Measurements from ENCODE around the gene BICC1. TPM values are rescaled to one million over a fixed set of nuclear protein-coding genes. Genes with fewer than 3 reads are reported as not detected.
"Not testable (repeated sequence)": the region's sequence is repeated elsewhere in the genome, so short reads cannot be mapped to it uniquely, and the experiment has no call there.

Gene BICC1
- total RNA-seq, 4 donors from 2014 or later = 28.8 to 39.0 (median 30.5) TPM

- TF ChIP-seq, protein P1, sequence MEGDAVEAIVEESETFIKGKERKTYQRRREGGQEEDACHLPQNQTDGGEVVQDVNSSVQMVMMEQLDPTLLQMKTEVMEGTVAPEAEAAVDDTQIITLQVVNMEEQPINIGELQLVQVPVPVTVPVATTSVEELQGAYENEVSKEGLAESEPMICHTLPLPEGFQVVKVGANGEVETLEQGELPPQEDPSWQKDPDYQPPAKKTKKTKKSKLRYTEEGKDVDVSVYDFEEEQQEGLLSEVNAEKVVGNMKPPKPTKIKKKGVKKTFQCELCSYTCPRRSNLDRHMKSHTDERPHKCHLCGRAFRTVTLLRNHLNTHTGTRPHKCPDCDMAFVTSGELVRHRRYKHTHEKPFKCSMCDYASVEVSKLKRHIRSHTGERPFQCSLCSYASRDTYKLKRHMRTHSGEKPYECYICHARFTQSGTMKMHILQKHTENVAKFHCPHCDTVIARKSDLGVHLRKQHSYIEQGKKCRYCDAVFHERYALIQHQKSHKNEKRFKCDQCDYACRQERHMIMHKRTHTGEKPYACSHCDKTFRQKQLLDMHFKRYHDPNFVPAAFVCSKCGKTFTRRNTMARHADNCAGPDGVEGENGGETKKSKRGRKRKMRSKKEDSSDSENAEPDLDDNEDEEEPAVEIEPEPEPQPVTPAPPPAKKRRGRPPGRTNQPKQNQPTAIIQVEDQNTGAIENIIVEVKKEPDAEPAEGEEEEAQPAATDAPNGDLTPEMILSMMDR (IDR thresholded peaks at IDR 0.05) = no peak
- TF ChIP-seq EP300 (IDR thresholded peaks at IDR 0.05) (no peak), POLR2A (IDR thresholded peaks at IDR 0.05) (no peak)
- H3K9me3 ChIP-seq = peaks cover 0 to 3% (median 0%) of the 10 kb centered on the region in 4 donors
- H3K27ac ChIP-seq = no peak overlapping the region
- no peak for DNase-seq (ENCODE audit: low spot score in 2 of 2)
- H3K4me1 ChIP-seq = peaks cover 0 to 17% (median 2%) of the 10 kb centered on the region in 4 donors
- no peak overlapping the region for H3K4me3 ChIP-seq
- no peaks in the 10 kb centered on the region for H3K27me3 ChIP-seq
- 67 to 73% methylated on average over 2 of the region's 2 CpGs for WGBS, 2 donors
- H3K36me3 ChIP-seq = no peaks in the 10 kb centered on the region
Observed at GRCh38 chr10:58854811-58855210, 342.1 kb downstream of the BICC1 start.

GRCh38 chr10:58856508-58857240, 344.0 kb downstream of the BICC1 start:
- 52 to 59% methylated on average over 9 of the region's 9 CpGs for WGBS, 2 donors
- no peak overlapping the region for H3K4me3 ChIP-seq
- H3K4me1 ChIP-seq = peaks cover 0 to 17% (median 2%) of the 10 kb centered on the region in 4 donors
- H3K9me3 ChIP-seq = peaks cover 0 to 3% (median 0%) of the 10 kb centered on the region in 4 donors
- DNase-seq (ENCODE audit: low spot score in 2 of 2) = peak in 1 of 2 donors; percentile 19
- no peaks in the 10 kb centered on the region for H3K36me3 ChIP-seq
- H3K27ac ChIP-seq = peak overlapping the region in 2 of 4 donors; percentile 46 to 65
- no peaks in the 10 kb centered on the region for H3K27me3 ChIP-seq
- TF ChIP-seq EP300 (IDR thresholded peaks at IDR 0.05) (peak in 1 of 2 donors; percentile 81), POLR2A (IDR thresholded peaks at IDR 0.05) (no peak)

- Histone ChIP-seq H3K27ac (peak overlapping the region in 2 of 4 donors; percentile 46 to 65), H3K27me3 (no peaks in the 10 kb centered on the region), H3K36me3 (no peaks in the 10 kb centered on the region), H3K4me1 (peaks cover 0 to 17% (median 2%) of the 10 kb centered on the region in 4 donors), H3K9me3 (peaks cover 0 to 3% (median 0%) of the 10 kb centered on the region in 4 donors), H3K4me3 (no peak overlapping the region)
- 71 to 76% methylated on average over 3 of the region's 3 CpGs for WGBS, 2 donors
- no peak for TF ChIP-seq EP300 (IDR thresholded peaks at IDR 0.05)
- no peak for DNase-seq (ENCODE audit: low spot score in 2 of 2)
Observed at GRCh38 chr10:58857251-58857805, 344.7 kb downstream of the BICC1 start.

GRCh38 chr10:58858123-58858522, 345.5 kb downstream of the BICC1 start:
- not testable (repeated sequence) for H3K27ac ChIP-seq; H3K9me3 ChIP-seq; H3K36me3 ChIP-seq; H3K4me3 ChIP-seq; DNase-seq (ENCODE audit: low spot score in 2 of 2); H3K27me3 ChIP-seq
- WGBS, 2 donors = 96 to 97% methylated on average over 1 of the region's 1 CpG
- H3K4me1 ChIP-seq = peaks cover 0 to 17% (median 2%) of the 10 kb centered on the region in 4 donors

GRCh38 chr10:58859526-58859925, 346.9 kb downstream of the BICC1 start:
- Histone ChIP-seq H3K4me1 (peaks cover 0 to 17% (median 2%) of the 10 kb centered on the region in 4 donors), H3K4me3 (no peak overlapping the region), H3K36me3 (no peaks in the 10 kb centered on the region), H3K9me3 (peaks cover 0 to 3% (median 0%) of the 10 kb centered on the region in 4 donors), H3K27ac (no peak overlapping the region), H3K27me3 (no peaks in the 10 kb centered on the region)
- no peak for DNase-seq (ENCODE audit: low spot score in 2 of 2)
- TF ChIP-seq, protein P1 (IDR thresholded peaks at IDR 0.05) = no peak
- no peak for TF ChIP-seq EP300 (IDR thresholded peaks at IDR 0.05)
- no peak for TF ChIP-seq POLR2A (IDR thresholded peaks at IDR 0.05)
- 73 to 89% methylated on average over 2 of the region's 2 CpGs for WGBS, 2 donors

- H3K4me3 ChIP-seq = no peak overlapping the region
- no peaks in the 10 kb centered on the region for H3K36me3 ChIP-seq
- peaks cover 0 to 3% (median 0%) of the 10 kb centered on the region in 4 donors for H3K9me3 ChIP-seq
- TF ChIP-seq EP300 (IDR thresholded peaks at IDR 0.05) = no peak
- no peaks in the 10 kb centered on the region for H3K27me3 ChIP-seq
- DNase-seq (ENCODE audit: low spot score in 2 of 2) = no peak
- no peak overlapping the region for H3K27ac ChIP-seq
- no peaks in the 10 kb centered on the region for H3K4me1 ChIP-seq
Observed at GRCh38 chr10:58867683-58868082, 355.0 kb downstream of the BICC1 start.

- TF ChIP-seq, protein P1 (IDR thresholded peaks at IDR 0.05) = no peak
- TF ChIP-seq POLR2A (IDR thresholded peaks at IDR 0.05) (no peak), EP300 (IDR thresholded peaks at IDR 0.05) (no peak)
- 73 to 78% methylated on average over 8 of the region's 8 CpGs for WGBS, 2 donors
Observed at GRCh38 chr10:58868736-58869435, 356.2 kb downstream of the BICC1 start.

More at GRCh38 chr10:58868736-58869435, 356.2 kb downstream of the BICC1 start:
- Histone ChIP-seq H3K4me3 (no peak overlapping the region), H3K27ac (no peak overlapping the region), H3K4me1 (no peaks in the 10 kb centered on the region), H3K36me3 (no peaks in the 10 kb centered on the region), H3K9me3 (peaks cover 0 to 9% (median 0%) of the 10 kb centered on the region in 4 donors), H3K27me3 (no peaks in the 10 kb centered on the region)
- no peak for DNase-seq (ENCODE audit: low spot score in 2 of 2)
